NK-92 treated with Interleukin-12 subunit alpha and Interleukin-12 subunit beta, amount 100 ng/mL, for 24 hours (cell line): ENCODE data around the gene TARS2.

Experiments
- DNase-seq: peaks from one replicate; lab custom pipeline; 2025; lab: John Stamatoyannopoulos, UW

The TARS2 gene

GRCh38 chr1:150537732-150538684 lies 50.8 kb downstream of the TARS2 start:
- DNase-seq: no peak

GRCh38 chr1:150543500-150544143 lies 56.4 kb downstream of the TARS2 start:
- no peak for DNase-seq

- DNase-seq: no peak
These were observed 57.0 kb downstream of the TARS2 start for GRCh38 chr1:150544204-150544603.

GRCh38 chr1:150545486-150546032 lies 58.3 kb downstream of the TARS2 start:
- DNase-seq: no peak

- no peak for DNase-seq
These were observed 59.2 kb downstream of the TARS2 start for GRCh38 chr1:150546294-150546937.

GRCh38 chr1:150548324-150548631 lies 61.1 kb downstream of the TARS2 start:
- DNase-seq: no peak

- DNase-seq: no peak
These were observed 61.6 kb downstream of the TARS2 start, which contains the start of gene ADAMTSL4 for GRCh38 chr1:150548632-150549495. Gene ADAMTSL4, plus strand, starts transcription at chr1:150549408. Its CDS starts 2,881 bp downstream, at chr1:150552289.

GRCh38 chr1:150549496-150550221 lies 62.4 kb downstream of the TARS2 start:
- no peak for DNase-seq

- no peak for DNase-seq
These were observed 63.2 kb downstream of the TARS2 start for GRCh38 chr1:150550222-150551050.

- DNase-seq: no peak
These were observed 64.0 kb downstream of the TARS2 start for GRCh38 chr1:150551051-150551783.

GRCh38 chr1:150551784-150552127 lies 64.5 kb downstream of the TARS2 start:
- no peak for DNase-seq

- DNase-seq: no peak
These were observed 65.1 kb downstream of the TARS2 start for GRCh38 chr1:150552128-150552910.

- DNase-seq: no peak
These were observed 65.7 kb downstream of the TARS2 start for GRCh38 chr1:150552911-150553289.

- no peak for DNase-seq
These were observed 66.3 kb downstream of the TARS2 start for GRCh38 chr1:150553392-150554085.

- DNase-seq: no peak
These were observed 66.8 kb downstream of the TARS2 start for GRCh38 chr1:150554086-150554452.

GRCh38 chr1:150555198-150555970 lies 68.2 kb downstream of the TARS2 start:
- no peak for DNase-seq
